H1 (cell line): ENCODE measurements around the gene FOXD2. TPM values are rescaled to one million over a fixed set of nuclear protein-coding genes. Genes with fewer than 3 reads are reported as not detected.

Experiments used
- CTCF ChIA-PET: fragments of 300-600 bp; sonication (Branson Sonifier 250); formaldehyde crosslinking; loops from one replicate; lab custom pipeline; 2021; ENCODE audit not compliant: partially characterized antibody; lab: Charles Lee
- POLR2A ChIA-PET: fragments of 300-600 bp; sonication (Branson Sonifier 250); formaldehyde crosslinking; loops from one replicate; lab custom pipeline; 2021; ENCODE audit warnings: inconsistent platforms; ENCODE audit not compliant: partially characterized antibody; lab: Charles Lee
- DNase-seq, 2 experiments: peaks; one replicate each; pipeline versions ENCODE4 v3.0.0 to v3.0.0-alpha.2; 2010 to 2022; ENCODE audit warnings: low spot score in 2 of 2, low read depth in 1 of 2, mixed read lengths in 1 of 2
- FAIRE-seq: peaks from 2 replicates; lab custom pipeline; 2011; peaks lifted over from hg19 to GRCh38; lab: Jason Lieb, UNC
- H2AFZ ChIP-seq: 2 replicates; pipeline ENCODE4 v1.8.1; 2012; ENCODE audit warnings: low read length, inconsistent platforms
- H2AK5ac ChIP-seq: 2 replicates; pipeline ENCODE4 v1.6.1; 2013; ENCODE audit warnings: low read depth, low read length
- H2BK120ac ChIP-seq: replicated peaks from 2 replicates; pipeline ENCODE3; 2013; ENCODE audit warnings: low read depth, low read length, inconsistent platforms
- H2BK12ac ChIP-seq: 2 replicates; pipeline ENCODE4 v1.6.1; 2013; ENCODE audit warnings: low read depth, low read length
- H2BK15ac ChIP-seq: 2 replicates; pipeline ENCODE4 v1.6.1; 2013; ENCODE audit warnings: low read length
- H2BK20ac ChIP-seq: 2 replicates; pipeline ENCODE4 v1.6.1; 2013; ENCODE audit warnings: low read length
- H2BK5ac ChIP-seq: 2 replicates; pipeline ENCODE4 v1.6.1; 2013; ENCODE audit warnings: low read depth, low read length
- H3K14ac ChIP-seq: 2 replicates; pipeline ENCODE4 v1.6.1; 2013; ENCODE audit warnings: inconsistent platforms; ENCODE audit not compliant: insufficient read length
- H3K18ac ChIP-seq: 2 replicates; pipeline ENCODE4 v1.6.1; 2013; ENCODE audit warnings: low read length; ENCODE audit errors: extremely low read depth
- H3K23ac ChIP-seq: 2 replicates; pipeline ENCODE4 v1.6.1; 2013; ENCODE audit warnings: inconsistent platforms; ENCODE audit not compliant: insufficient read length
- H3K23me2 ChIP-seq: 2 replicates; pipeline ENCODE4 v1.6.1; 2013; ENCODE audit warnings: low read depth, low read length
- H3K27ac ChIP-seq: 2 replicates; pipeline ENCODE4 v1.6.1; 2011; ENCODE audit warnings: low read depth, low read length, inconsistent platforms
- H3K27me3 ChIP-seq, 4 experiments: replicated peaks in 1 of 4; 1 replicate in 1 of 4; 2 replicates in 3 of 4; pipeline versions ENCODE4 v1.6.1 to v1.8.1; 2011 to 2013; ENCODE audit warnings: low read length in 3 of 4, mild to moderate bottlenecking in 3 of 4, inconsistent platforms in 2 of 4, mixed read lengths in 2 of 4, moderate library complexity in 1 of 4; ENCODE audit not compliant: control insufficient read depth in 3 of 4, insufficient read depth in 3 of 4; ENCODE audit errors: extremely low read depth in 1 of 4
- H3K36me3 ChIP-seq, 4 experiments: 2 replicates each; pipeline versions ENCODE4 v1.6.1 to v1.8.1; 2011 to 2013; ENCODE audit warnings: mild to moderate bottlenecking in 4 of 4, low read length in 3 of 4, moderate library complexity in 2 of 4, control low read depth in 1 of 4, inconsistent platforms in 1 of 4; ENCODE audit not compliant: insufficient read depth in 4 of 4, control insufficient read depth in 2 of 4
- H3K4ac ChIP-seq: replicated peaks from 2 replicates; pipeline ENCODE3; 2013; ENCODE audit warnings: low read length, low read depth, mixed read lengths, inconsistent platforms; ENCODE audit not compliant: insufficient read length
- H3K4me1 ChIP-seq, 4 experiments: replicated peaks in 1 of 4; 1 replicate in 1 of 4; 2 replicates in 3 of 4; pipeline versions ENCODE4 v1.6.1 to v1.8.1; 2011 to 2013; ENCODE audit warnings: low read length in 3 of 4, inconsistent platforms in 2 of 4, mixed read lengths in 1 of 4; ENCODE audit not compliant: insufficient read depth in 4 of 4, control insufficient read depth in 3 of 4
- H3K4me2 ChIP-seq, 2 experiments: 2 replicates each; pipeline versions ENCODE4 v1.6.1 to v1.8.1; 2011 to 2013; ENCODE audit warnings: low read depth in 2 of 2, low read length in 2 of 2, control low read depth in 1 of 2, inconsistent platforms in 1 of 2, mild to moderate bottlenecking in 1 of 2; ENCODE audit not compliant: insufficient read depth in 1 of 2
- H3K4me3 ChIP-seq, 4 experiments: fragments of 200-600, 300-600 bp in 1 of 4; sonication (generic), shearing (Covaris generic), sonication (Bioruptor Twin) in 1 of 4; 2 replicates each; pipeline versions ENCODE4 v1.5.1 to v1.8.1; 2011 to 2016; ENCODE audit warnings: low read length in 4 of 4, low read depth in 3 of 4, control low read depth in 2 of 4, inconsistent platforms in 2 of 4, mild to moderate bottlenecking in 2 of 4, mixed read lengths in 1 of 4, moderate library complexity in 1 of 4; ENCODE audit not compliant: insufficient read depth in 2 of 4; ENCODE audit errors: extremely low read depth in 1 of 4
- H3K56ac ChIP-seq: replicated peaks from 2 replicates; pipeline ENCODE3; 2013; ENCODE audit warnings: low read depth, mild to moderate bottlenecking, mixed read lengths, low read length, inconsistent platforms; ENCODE audit not compliant: insufficient read length
- H3K79me1 ChIP-seq: 2 replicates; pipeline ENCODE4 v1.6.1; 2013; ENCODE audit warnings: low read depth, low read length, control low read depth
- H3K79me2 ChIP-seq, 2 experiments: 2 replicates each; pipeline versions ENCODE4 v1.6.1 to v1.8.1; 2012 to 2013; ENCODE audit warnings: low read length in 2 of 2, mild to moderate bottlenecking in 2 of 2, inconsistent platforms in 1 of 2; ENCODE audit not compliant: insufficient read depth in 2 of 2, control insufficient read depth in 1 of 2
- H3K9ac ChIP-seq, 4 experiments: replicated peaks in 1 of 4; 1 replicate in 1 of 4; 2 replicates in 3 of 4; pipeline versions ENCODE4 v1.6.1 to v1.8.1; 2011 to 2013; ENCODE audit warnings: low read depth in 3 of 4, low read length in 3 of 4, control low read depth in 2 of 4, mild to moderate bottlenecking in 2 of 4, moderate library complexity in 2 of 4, inconsistent platforms in 1 of 4; ENCODE audit errors: extremely low read depth in 1 of 4
- H3K9me3 ChIP-seq, 2 experiments: 2 replicates each; pipeline versions ENCODE4 v1.6.1 to v1.8.1; 2012 to 2013; ENCODE audit warnings: mild to moderate bottlenecking in 2 of 2, moderate library complexity in 2 of 2, control low read depth in 1 of 2, inconsistent platforms in 1 of 2, low read depth in 1 of 2, low read length in 1 of 2, mixed read lengths in 1 of 2; ENCODE audit not compliant: insufficient read depth in 2 of 2
- H4K20me1 ChIP-seq, 2 experiments: replicated peaks in 1 of 2; 2 replicates each; pipeline versions ENCODE3 to v1.8.1; 2011 to 2013; ENCODE audit warnings: inconsistent platforms in 2 of 2, low read length in 2 of 2, mild to moderate bottlenecking in 1 of 2; ENCODE audit not compliant: insufficient read depth in 2 of 2, control insufficient read depth in 1 of 2
- H4K5ac ChIP-seq: 2 replicates; pipeline ENCODE4 v1.6.1; 2013; ENCODE audit warnings: low read length, low read depth, mixed read lengths, inconsistent platforms; ENCODE audit not compliant: insufficient read length
- H4K8ac ChIP-seq: 2 replicates; pipeline ENCODE4 v1.8.0; 2013; ENCODE audit warnings: mild to moderate bottlenecking, moderate library complexity, low read length, inconsistent platforms; ENCODE audit not compliant: insufficient read depth; ENCODE audit errors: extremely low read depth
- H4K91ac ChIP-seq: replicated peaks from 2 replicates; pipeline ENCODE3; 2013; ENCODE audit warnings: low read length, mixed read lengths, inconsistent platforms; ENCODE audit not compliant: insufficient read length
- CBX8 ChIP-seq: fragments of 300-800, 300-1000 bp; sonication (generic); IDR thresholded peaks from 2 replicates; pipeline ENCODE4 v1.7.1; 2016; ENCODE audit warnings: low read depth, low read length, borderline replicate concordance
- EZH2 ChIP-seq: fragments of 200-600 bp; sonication (generic); IDR thresholded peaks from 2 replicates; pipeline ENCODE4 v1.7.1; 2012; ENCODE audit warnings: low read depth, mild to moderate bottlenecking, moderate library complexity, low read length, inconsistent platforms; ENCODE audit not compliant: severe bottlenecking
- MAX ChIP-seq: IDR thresholded peaks from 2 replicates; pipeline ENCODE4 v1.6.1; 2012; ENCODE audit warnings: inconsistent platforms
- RBBP5 ChIP-seq: IDR thresholded peaks from 2 replicates; pipeline ENCODE4 v1.7.1; 2012; ENCODE audit warnings: low read depth, mild to moderate bottlenecking, inconsistent platforms, low read length, moderate library complexity, borderline replicate concordance
- TAF1 ChIP-seq: IDR thresholded peaks from 2 replicates; pipeline ENCODE4 v1.6.1; 2011; ENCODE audit warnings: mild to moderate bottlenecking, low read depth, low read length
- ZNF274 ChIP-seq: IDR thresholded peaks from 2 replicates; pipeline ENCODE4 v1.7.0; 2012; ENCODE audit warnings: low read length, borderline replicate concordance; ENCODE audit errors: extremely low read depth
- WGBS, 2 experiments: shearing (Covaris generic) in 1 of 2; methylation state at CpG; one replicate each; pipeline versions ENCODE4 v1.1.6 to v1.1.7; 2013 to 2015; ENCODE audit warnings: low lambda C conversion rate in 2 of 2, mixed read lengths in 2 of 2, inconsistent platforms in 1 of 2, low coverage in 1 of 2, missing lambda C conversion rate in 1 of 2; ENCODE audit not compliant: insufficient replicate concordance in 2 of 2, insufficient coverage in 1 of 2, insufficient read length in 1 of 2; ENCODE audit errors: extremely low coverage in 1 of 2, missing lambda C conversion rate in 1 of 2; 5-methylcytosine and 5-hydroxymethylcytosine counted together
- polyA plus RNA-seq, 7 experiments: library from polyadenylated mRNA; depleted of rRNA in 3 of 7; stranded (reverse) in 5 of 7; unstranded in 2 of 7; fragments of >200 nt in 5 of 7; fragments of 200-250 nt in 2 of 7; gene quantifications; 1 replicate in 5 of 7; 2 replicates in 1 of 7; 4 replicates in 1 of 7; pipeline versions ENCODE4 v1.2.1 to v1.2.3, GENCODE V29; 2011 to 2013; ENCODE audit warnings: missing spikeins in 2 of 7, mixed read lengths in 2 of 7
- total RNA-seq: library from RNA; stranded (reverse); fragmentation: NEBNext Ultra II Directional; extraction: Animal tissue kit (Norgen Biotek cat#: 25700); gene quantifications from 2 replicates; pipeline ENCODE4 v1.2.1, GENCODE V29; 2021

Gene FOXD2
- total and polyA plus RNA-seq, 2 of the 8 experiments (the other 6 are each of a cell fraction or from before 2014, with no cell fraction given): not detected

- Histone ChIP-seq H4K5ac (no peak overlapping the region), H2BK15ac (no peak overlapping the region), H3K36me3 (no peaks in the 10 kb centered on the region), H4K91ac (no peak overlapping the region), H3K27ac (no peak overlapping the region), H4K8ac (no peak overlapping the region), H3K56ac (no peak overlapping the region), H3K14ac (no peak overlapping the region), H3K27me3 (peaks cover 13 to 53% (median 40%) of the 10 kb centered on the region in 4 experiments), H3K79me2 (no peaks in the 10 kb centered on the region), H3K9ac (no peak overlapping the region), H3K79me1 (no peaks in the 10 kb centered on the region), H3K4me3 (no peak overlapping the region), H3K9me3 (no peaks in the 10 kb centered on the region), H2BK120ac (no peak overlapping the region), H3K23me2 (no peaks in the 10 kb centered on the region), H3K18ac (no peak overlapping the region), H2AK5ac (no peak overlapping the region), H2BK20ac (no peak overlapping the region), H2BK12ac (no peak overlapping the region), H3K4me1 (peaks cover 0 to 3% (median 2%) of the 10 kb centered on the region in 4 experiments; a peak in 2 of 7 replicates), H4K20me1 (peaks cover 0 to 3% of the 10 kb centered on the region in 2 experiments), H2AFZ (no peak overlapping the region), H3K4ac (no peak overlapping the region), H3K4me2 (no peak overlapping the region), H2BK5ac (no peak overlapping the region), H3K23ac (no peak overlapping the region)
- ChIA-PET CTCF (interaction anchor here (0.6 to 11.5 kb wide), 21 partner anchors 9 to 302 kb away, joined by 3 to 140 read pairs (median 4); partner anchors contain the start of gene FOXD2), POLR2A (interaction anchor here (1.1 kb wide), 1 partner anchor 13 kb away, joined by 3 read pairs; no protein-coding TSS in a partner anchor)
- DNase-seq (no peak), FAIRE-seq (no peak)
- TF ChIP-seq MAX: no peak
- no peak for TF ChIP-seq TAF1
- no peak for TF ChIP-seq RBBP5
- no peak for TF ChIP-seq ZNF274
- TF ChIP-seq CBX8: no peak
- TF ChIP-seq EZH2: no peak
- 69% methylated on average over 2 of the region's 2 CpGs; no CpG with 5 or more reads in 1 of the 2 experiments for WGBS, 2 experiments
These were observed 14.0 kb upstream of the FOXD2 start for GRCh38 chr1:47423872-47424271.
